CD4-positive, alpha-beta T cell (primary cell): Measurements from ENCODE around the gene SLC51A. TPM values are rescaled to one million over a fixed set of nuclear protein-coding genes. Genes with fewer than 3 reads are reported as not detected.
A peak's percentile ranks its signal among the peaks of the same experiment; 100 is the strongest.

ENCODE experiments used
- ATAC-seq: fragments of 200-7000 bp; cut with Tn5 transposase; one replicate; pipeline ENCODE4 v1.10.0; 2022; ENCODE audit warnings: mild to moderate bottlenecking; ENCODE audit not compliant: poor library complexity
- CTCF ChIA-PET: fragments of 350-600 bp; sonication (Branson Sonifier 250); formaldehyde crosslinking; loops from one replicate; lab custom pipeline; 2021; ENCODE audit warnings: antibody characterized with exemption, inconsistent platforms; lab: Charles Lee
- POLR2A ChIA-PET: fragments of 350-600 bp; sonication (Branson Sonifier 250); formaldehyde crosslinking; loops from one replicate; lab custom pipeline; 2021; ENCODE audit warnings: antibody characterized with exemption, inconsistent platforms; lab: Charles Lee
- DNase-seq, 14 experiments: peaks; one replicate each; pipeline ENCODE4 v3.0.0-alpha.2; 2013 to 2020; ENCODE audit warnings: mixed read lengths in 2 of 14
- H3K27ac ChIP-seq, 2 donors: one replicate each; pipeline versions ENCODE4 v1.5.1 to v1.7.0; 2013; ENCODE audit warnings: low read length in 2 of 2, low read depth in 1 of 2, mild to moderate bottlenecking in 1 of 2
- H3K27me3 ChIP-seq, 2 experiments: 1 replicate in 1 of 2; 2 replicates in 1 of 2; pipeline versions ENCODE4 v1.6.1 to v1.7.0; 2013; ENCODE audit warnings: low read length in 2 of 2, control low read depth in 1 of 2, mild to moderate bottlenecking in 1 of 2, moderate library complexity in 1 of 2; ENCODE audit not compliant: insufficient read depth in 2 of 2, control insufficient read depth in 1 of 2
- H3K36me3 ChIP-seq: one replicate; pipeline ENCODE4 v1.6.1; 2013; ENCODE audit warnings: low read length, control low read depth; ENCODE audit not compliant: insufficient read depth
- H3K4me1 ChIP-seq: one replicate; pipeline ENCODE4 v1.6.1; 2013; ENCODE audit warnings: low read length, control low read depth; ENCODE audit not compliant: insufficient read depth
- H3K4me3 ChIP-seq: one replicate; pipeline ENCODE4 v1.5.1; 2013; ENCODE audit warnings: mild to moderate bottlenecking, low read length, moderate library complexity
- H3K9me3 ChIP-seq, 2 experiments: 1 replicate in 1 of 2; 2 replicates in 1 of 2; pipeline versions ENCODE4 v1.6.1 to v1.7.0; 2013; ENCODE audit warnings: low read length in 2 of 2, mild to moderate bottlenecking in 2 of 2, control low read depth in 1 of 2, moderate library complexity in 1 of 2; ENCODE audit not compliant: control insufficient read depth in 1 of 2, insufficient read depth in 1 of 2
- H3K27ac Mint-ChIP-seq: one replicate; pipeline ENCODE4 v1.8.0; 2020; ENCODE audit warnings: mixed read lengths
- H3K27me3 Mint-ChIP-seq: one replicate; pipeline ENCODE4 v1.8.0; 2021; ENCODE audit warnings: mixed read lengths
- H3K36me3 Mint-ChIP-seq: one replicate; pipeline ENCODE4 v1.8.0; 2021; ENCODE audit warnings: low read depth, mixed read lengths
- H3K4me1 Mint-ChIP-seq: one replicate; pipeline ENCODE4 v1.8.0; 2021; ENCODE audit warnings: low read depth, mixed read lengths
- H3K4me3 Mint-ChIP-seq: one replicate; pipeline ENCODE4 v1.8.0; 2020; ENCODE audit warnings: mild to moderate bottlenecking, mixed read lengths
- H3K9me3 Mint-ChIP-seq: one replicate; pipeline ENCODE4 v1.8.0; 2020; ENCODE audit warnings: mixed read lengths
- CTCF ChIP-seq: fragments of 200-600 bp; IDR thresholded peaks from one replicate; pipeline ENCODE4 v1.8.0; 2022; ENCODE audit warnings: antibody characterized with exemption, mild to moderate bottlenecking
- intact Hi-C, 2 experiments: fragments of 100-400 bp; cut with DNase I in 1 of 2; cut with micrococcal nuclease in 1 of 2; formaldehyde crosslinking; loops; one replicate each; pipeline versions ENCODE4 v1.15.1 to v1.9.0; 2023 to 2025; cut with DNase I, micrococcal nuclease
- total RNA-seq, 174 experiments: library from RNA in 2 of 174; stranded (reverse) in 2 of 174; gene quantifications; one replicate each; pipeline ENCODE4 v1.2.3 and lab custom pipeline; 2021 to 2026

SLC51A gene
- total RNA-seq, 2 experiments from 2014 or later = not detected

- CTCF ChIA-PET = no interaction called here
- Mint-ChIP-seq H3K4me3 (no peak overlapping the region), H3K4me1 (no peaks in the 10 kb centered on the region), H3K9me3 (no peaks in the 10 kb centered on the region), H3K27me3 (no peaks in the 10 kb centered on the region), H3K36me3 (peaks cover 12% of the 10 kb centered on the region), H3K27ac (no peak overlapping the region)
- H3K27ac ChIP-seq = no peak overlapping the region
- intact Hi-C loops = no loop called here
- no peaks in the 10 kb centered on the region for H3K27me3 ChIP-seq
- ATAC-seq (no peak), DNase-seq (peak in 1 of 14 experiments; percentile 25)
- no peaks in the 10 kb centered on the region for H3K4me1 ChIP-seq
- no peak for TF ChIP-seq CTCF
- H3K9me3 ChIP-seq = no peaks in the 10 kb centered on the region
- peaks cover 3% of the 10 kb centered on the region for H3K36me3 ChIP-seq
- POLR2A ChIA-PET = no interaction called here
- no peak overlapping the region for H3K4me3 ChIP-seq
Measured at GRCh38 chr3:196232154-196232881, 16.0 kb downstream of the SLC51A start.

GRCh38 chr3:196232882-196233251 is 16.5 kb downstream of the SLC51A start:
- Histone ChIP-seq H3K4me3 (no peak overlapping the region), H3K27ac (no peak overlapping the region), H3K4me1 (no peaks in the 10 kb centered on the region), H3K9me3 (no peaks in the 10 kb centered on the region), H3K36me3 (peaks cover 9% of the 10 kb centered on the region), H3K27me3 (no peaks in the 10 kb centered on the region)
- Mint-ChIP-seq H3K9me3 (no peaks in the 10 kb centered on the region), H3K27me3 (no peaks in the 10 kb centered on the region), H3K4me3 (no peak overlapping the region), H3K36me3 (peaks cover 16% of the 10 kb centered on the region), H3K4me1 (no peaks in the 10 kb centered on the region), H3K27ac (no peak overlapping the region)
- no peak for TF ChIP-seq CTCF
- ChIA-PET CTCF (no interaction called here), POLR2A (no interaction called here)
- no peak for DNase-seq
- ATAC-seq = no peak
- intact Hi-C loops = no loop called here

DNA sequence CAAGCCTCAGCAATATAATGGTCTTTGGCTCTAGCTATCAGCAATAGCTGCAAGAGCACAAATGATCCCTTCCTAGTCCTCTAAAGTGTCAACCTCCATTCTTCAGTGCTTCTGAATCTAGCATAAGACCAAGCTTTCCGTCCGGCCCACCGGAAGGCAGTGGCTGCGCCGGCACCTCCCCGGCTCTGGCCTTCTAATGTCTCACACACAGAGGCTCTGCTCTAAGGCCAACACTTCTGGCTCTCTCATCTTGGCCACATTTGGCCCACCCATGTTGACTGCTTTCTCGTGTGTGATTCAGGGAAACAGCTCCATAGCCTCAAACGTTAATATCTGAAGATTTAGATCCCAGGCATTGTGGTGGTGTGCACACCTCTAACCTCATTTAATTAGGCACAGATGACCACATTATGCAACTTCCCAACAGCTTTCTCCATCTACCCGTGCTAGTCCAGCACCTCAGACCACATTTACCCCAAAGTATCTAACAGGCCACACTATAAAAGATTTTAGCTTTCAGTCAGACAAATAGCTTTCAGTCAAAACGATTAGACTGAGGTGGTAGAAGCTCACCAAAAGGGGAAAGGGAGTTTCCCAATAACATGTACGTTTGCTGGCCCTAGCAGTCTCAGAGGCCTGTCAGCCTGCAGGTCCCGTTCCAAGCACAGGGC is 19.3 kb downstream of the SLC51A start:
- ChIA-PET POLR2A (interaction anchor here (1.0 kb wide), 1 partner anchor 82 kb away, joined by 3 read pairs; the partner anchor contains the start of gene DYNLT2B), CTCF (interaction anchor here (1.2 kb wide), 1 partner anchor 20 kb away, joined by 3 read pairs; no protein-coding TSS in a partner anchor)
- ATAC-seq (no peak), DNase-seq (no peak)
- no peaks in the 10 kb centered on the region for H3K9me3 Mint-ChIP-seq
- intact Hi-C loops = no loop called here
- H3K4me1 ChIP-seq = no peaks in the 10 kb centered on the region
- H3K27ac ChIP-seq = no peak overlapping the region
- H3K4me3 ChIP-seq = no peak overlapping the region
- no peaks in the 10 kb centered on the region for H3K27me3 Mint-ChIP-seq
- TF ChIP-seq CTCF = no peak
- H3K4me3 Mint-ChIP-seq = no peak overlapping the region
- peaks cover 42% of the 10 kb centered on the region for H3K36me3 Mint-ChIP-seq
- no peaks in the 10 kb centered on the region for H3K9me3 ChIP-seq
- peaks cover 27% of the 10 kb centered on the region for H3K36me3 ChIP-seq
- no peak overlapping the region for H3K27ac Mint-ChIP-seq
- no peaks in the 10 kb centered on the region for H3K27me3 ChIP-seq
- no peaks in the 10 kb centered on the region for H3K4me1 Mint-ChIP-seq
